NOMO-1 treated with dmso at 0.1 percent for 144 hours (cell line): ENCODE measurements around the gene DNAH3.
"Not testable (repeated sequence)": the region's sequence is repeated elsewhere in the genome, so short reads cannot be mapped to it uniquely, and the experiment has no call there.

Experiments used
- DNase-seq: peaks from one replicate; lab custom pipeline; 2025; ENCODE audit not compliant: unreplicated experiment; lab: John Stamatoyannopoulos, UW

Gene DNAH3

DNA sequence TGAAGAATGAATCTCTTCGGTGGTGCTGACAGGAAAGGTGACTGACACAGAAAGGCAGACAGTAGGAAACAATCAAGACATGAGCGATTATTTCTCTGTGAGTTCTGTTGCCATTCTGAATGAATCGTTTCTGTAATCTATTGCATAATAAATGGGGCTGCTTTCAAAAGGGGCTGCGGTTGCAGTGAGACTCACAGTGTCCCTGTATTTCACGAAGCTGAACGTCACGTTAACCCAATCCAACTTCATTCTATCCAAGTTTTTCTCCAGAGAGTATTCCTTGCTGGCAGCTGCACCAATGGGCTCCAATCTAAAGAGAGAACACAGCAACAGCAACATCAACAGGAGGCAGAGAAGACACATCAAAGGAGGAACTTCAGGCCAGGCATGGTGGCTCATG is 75.4 kb downstream of the DNAH3 start:
- peak; percentile 40 for DNase-seq

DNA sequence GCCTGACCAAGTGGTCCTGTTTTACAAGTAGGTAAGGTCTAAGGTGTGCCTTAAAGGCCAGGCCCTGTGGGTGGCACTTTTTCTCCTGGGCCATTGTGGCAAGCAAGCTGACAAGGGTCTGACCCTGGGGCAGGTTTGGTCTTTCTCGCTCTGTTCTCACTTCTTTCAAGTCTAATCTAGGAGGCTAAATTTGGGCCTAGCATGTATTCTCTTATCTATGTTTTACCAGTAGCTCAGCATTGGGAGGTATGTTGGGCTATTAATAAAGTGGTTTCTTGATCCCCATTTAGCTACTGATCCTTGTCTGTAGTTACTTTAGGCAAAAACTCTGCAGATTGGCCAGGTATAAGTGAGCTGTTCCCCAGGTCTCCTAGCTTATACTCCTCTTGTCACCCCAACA is 77.7 kb downstream of the DNAH3 start:
- DNase-seq, result no peak

DNA sequence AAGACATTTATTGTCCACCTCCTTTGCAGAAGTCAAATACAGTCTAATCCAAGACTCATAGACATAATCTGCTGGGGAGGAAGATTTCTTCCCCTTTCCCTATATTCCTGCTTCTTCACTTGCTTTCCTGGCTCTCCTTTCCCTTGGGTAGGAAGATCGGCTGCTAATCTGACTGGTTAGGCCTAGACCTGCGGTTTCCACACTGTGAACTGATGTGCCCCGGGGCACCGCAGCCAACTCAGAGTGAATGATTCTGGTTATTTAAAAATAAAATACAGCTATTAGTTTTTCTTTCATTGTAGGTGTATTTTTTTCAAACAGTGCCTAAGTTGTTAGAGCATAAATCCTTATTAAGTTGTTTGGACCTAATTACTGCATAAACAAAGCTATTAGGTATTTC is 78.9 kb downstream of the DNAH3 start:
- DNase-seq, result no peak

DNA sequence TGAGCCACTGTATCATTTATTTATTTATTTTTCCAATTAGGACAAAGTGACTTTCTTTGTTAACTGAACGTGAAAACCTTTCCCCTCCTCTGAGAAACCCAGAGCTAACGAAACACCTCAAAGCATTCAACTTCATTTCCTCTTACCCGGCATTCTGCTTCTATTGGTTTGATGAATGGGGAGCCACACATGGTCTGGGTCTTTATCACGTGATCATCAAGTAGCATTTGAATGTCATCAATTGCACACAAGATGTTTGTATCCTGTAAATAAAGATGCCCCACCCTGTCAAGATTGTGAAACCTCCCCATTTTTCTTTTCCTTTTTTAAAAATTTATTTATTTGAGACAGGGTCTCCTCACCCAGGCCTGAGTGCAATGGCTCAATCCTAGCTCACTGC is 80.1 kb downstream of the DNAH3 start:
- DNase-seq, result no peak

DNA sequence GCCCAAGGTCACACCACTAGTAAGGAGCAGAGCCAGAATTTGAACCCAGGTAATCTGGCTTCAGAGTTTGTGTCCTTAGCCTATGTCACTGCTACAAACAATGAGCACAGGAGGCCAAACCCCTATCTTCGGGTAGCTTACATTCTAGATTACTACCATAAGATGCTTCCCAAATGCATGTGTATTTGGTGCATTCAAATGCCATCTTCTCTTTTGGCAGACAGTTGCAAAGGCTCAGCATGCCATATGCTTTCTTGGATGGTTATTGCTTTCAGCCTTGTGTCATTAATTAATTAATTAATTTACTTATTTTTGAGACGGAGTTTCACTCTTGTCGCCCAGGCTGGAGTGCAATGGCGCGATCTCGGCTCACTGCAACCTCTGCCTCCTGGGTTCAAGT is 80.7 kb downstream of the DNAH3 start:
- DNase-seq, result no peak

DNA sequence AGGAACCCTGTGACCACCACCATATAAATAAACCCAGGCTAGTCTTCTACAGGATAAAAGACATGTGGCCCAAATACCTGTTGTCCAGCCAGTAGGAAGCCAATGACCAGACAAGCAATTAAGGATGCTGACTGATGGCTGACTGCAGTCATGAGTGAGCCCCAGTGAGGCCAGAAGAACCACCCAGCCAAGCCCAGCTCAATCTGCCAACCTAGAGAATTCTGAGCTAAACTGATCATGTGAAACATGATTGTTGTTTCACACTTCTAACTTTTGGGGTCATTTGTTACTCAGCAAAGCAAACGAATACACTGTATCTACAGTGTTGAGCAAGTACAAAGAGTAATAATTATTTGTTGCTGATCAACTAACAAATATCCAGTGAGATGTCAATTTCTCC is 86.4 kb downstream of the DNAH3 start:
- DNase-seq, result no peak

DNA sequence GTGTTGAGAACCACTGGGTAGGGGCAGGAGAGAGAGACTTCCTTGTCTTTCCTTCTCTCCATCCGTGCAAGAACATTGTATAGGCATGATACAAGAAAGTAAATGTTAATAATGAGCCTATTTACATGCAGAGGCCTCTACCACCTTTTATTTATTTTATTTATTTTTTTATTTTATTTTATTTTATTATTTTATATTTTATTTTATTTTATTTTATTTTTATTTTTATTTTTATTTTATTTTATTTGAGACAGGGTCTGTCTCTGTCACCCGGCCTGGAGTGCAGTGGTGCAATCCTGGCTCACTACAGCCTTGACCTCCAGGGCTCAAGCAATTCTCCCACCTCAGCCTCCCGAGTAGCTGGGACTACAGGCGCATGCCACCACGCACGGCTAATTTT is 87.3 kb downstream of the DNAH3 start:
- DNase-seq, result not testable (repeated sequence)

DNA sequence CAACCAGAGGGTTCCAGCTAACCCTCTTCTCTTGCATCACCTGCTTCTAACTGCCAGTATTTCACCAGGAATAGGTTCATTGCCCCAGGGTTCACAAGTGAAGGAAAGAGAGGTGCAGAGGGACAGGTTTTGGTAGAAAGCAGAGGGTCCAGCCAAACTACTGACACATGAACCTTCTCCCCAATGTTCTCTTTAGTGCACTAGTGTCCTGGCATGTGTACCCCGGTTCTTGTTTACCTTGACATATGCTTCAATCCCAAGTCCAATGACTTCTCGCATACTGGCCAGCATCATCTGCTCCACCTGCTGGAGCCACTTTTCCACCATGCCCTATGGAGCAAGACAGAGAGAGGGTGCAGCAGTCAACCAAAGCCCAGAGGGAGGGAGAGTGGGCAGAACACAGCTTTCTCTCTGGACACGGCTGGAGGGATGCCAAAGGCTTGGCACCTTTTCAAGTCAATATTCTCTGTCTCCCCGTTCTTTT is 90.6 kb downstream of the DNAH3 start:
- no peak for DNase-seq

DNA sequence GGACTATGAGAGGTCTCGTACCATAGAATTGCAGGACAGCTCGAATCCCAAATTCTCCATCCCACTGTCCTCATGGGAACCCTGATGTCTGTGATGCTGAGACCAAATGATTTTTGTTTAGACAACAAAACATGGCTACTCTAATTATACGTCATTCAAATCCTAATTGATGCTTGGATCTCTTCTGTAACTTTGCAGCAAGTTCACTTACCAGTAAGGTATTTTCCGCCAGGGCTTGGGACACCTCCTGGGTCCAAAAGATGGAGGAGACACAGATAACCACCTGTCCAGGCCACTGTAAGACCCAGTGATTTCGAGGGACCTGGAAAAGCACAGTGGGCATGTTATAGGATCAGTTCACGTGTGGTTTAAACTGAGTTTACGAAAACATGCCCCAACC is 92.8 kb downstream of the DNAH3 start:
- DNase-seq, result no peak

DNA sequence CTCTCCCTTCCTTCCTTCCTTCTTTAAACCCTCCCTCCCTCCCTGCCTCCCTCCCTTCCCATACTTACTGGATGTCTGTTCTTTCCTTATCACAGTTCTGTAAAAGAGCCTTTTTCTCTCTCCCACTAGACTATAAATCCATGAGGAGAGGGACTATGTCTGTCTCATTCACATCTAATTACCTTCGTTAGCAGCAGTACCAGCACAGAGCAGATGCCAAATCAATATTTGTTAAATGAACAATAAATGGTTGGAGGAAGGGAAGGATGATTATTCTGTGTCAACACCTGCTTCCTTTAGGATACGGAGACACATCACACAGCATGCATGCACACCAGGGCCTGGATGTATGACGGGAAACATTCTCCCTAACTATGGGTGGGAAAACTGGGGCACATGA is 94.2 kb downstream of the DNAH3 start:
- DNase-seq, result no peak

DNA sequence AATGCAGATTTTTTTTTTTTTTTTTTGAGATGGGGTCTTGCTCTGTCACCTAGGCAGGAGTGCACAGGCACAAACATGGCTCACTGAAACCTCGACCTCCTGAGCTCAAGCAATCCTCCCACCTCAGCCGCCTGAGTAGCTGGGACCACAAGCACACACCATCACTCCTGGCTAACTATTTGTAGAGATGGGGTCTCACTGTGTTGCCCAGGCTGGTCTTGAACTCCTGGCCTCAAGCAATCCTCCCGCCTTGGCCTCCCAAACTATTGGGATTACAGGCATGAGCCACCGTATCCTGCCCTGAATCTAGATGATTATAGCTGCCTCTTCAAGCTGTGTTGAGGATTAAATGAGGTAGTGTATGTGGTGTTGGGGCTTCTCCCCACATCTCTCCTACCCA is 94.9 kb downstream of the DNAH3 start:
- not testable (repeated sequence) for DNase-seq

DNA sequence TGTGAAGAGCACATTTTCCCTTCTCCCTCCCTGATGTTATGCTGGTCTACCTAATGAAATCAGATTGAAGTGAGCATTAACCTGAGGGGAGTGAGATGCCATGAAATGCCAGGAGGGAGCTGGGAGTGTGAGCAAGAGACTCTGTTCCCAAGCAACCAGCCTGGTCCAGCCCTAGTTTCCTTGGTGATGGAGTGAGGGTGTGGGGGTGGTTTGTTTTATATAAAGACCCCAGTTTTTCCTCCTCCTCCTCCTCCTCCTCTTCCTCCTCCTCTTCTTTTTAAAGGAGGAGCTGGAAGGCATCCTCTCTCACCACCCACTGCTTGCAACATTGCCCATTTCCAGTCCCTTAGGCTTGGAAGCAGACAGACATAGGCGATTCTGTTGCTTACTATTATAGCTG is 97.1 kb downstream of the DNAH3 start:
- DNase-seq, result no peak

DNA sequence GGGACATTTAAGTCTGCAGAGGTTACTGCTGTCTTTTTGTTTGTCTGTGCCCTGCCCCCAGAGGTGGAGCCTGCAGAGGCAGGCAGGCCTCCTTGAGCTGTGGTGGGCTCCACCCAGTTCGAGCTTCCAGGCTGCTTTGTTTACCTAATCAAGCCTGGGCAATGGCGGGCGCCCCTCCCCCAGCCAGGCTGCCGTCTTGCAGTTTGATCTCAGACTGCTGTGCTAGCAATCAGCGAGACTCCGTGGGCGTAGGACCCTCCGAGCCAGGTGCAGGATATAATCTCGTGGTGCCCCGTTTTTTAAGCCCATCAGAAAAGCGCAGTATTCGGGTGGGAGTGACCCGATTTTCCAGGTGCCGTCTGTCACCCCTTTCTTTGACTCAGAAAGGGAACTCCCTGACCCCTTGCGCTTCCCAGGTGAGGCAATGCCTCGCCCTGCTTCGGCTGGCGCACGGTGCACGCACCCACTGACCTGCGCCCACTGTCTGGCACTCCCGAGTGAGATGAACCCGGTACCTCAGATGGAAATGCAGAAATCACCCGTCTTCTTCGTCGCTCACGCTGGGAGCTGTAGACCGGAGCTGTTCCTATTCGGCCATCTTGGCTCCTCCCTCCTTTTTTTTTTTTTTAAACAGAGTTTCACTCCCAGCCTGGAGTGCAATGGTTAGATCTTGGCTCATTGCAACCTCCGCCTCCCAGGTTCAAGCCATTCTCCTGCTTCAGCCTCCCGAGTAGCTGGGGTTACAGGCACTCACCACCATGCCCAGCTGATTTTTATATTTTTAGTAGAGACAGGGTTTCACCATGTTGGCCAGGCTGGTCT is 102.3 kb downstream of the DNAH3 start:
- not testable (repeated sequence) for DNase-seq

DNA sequence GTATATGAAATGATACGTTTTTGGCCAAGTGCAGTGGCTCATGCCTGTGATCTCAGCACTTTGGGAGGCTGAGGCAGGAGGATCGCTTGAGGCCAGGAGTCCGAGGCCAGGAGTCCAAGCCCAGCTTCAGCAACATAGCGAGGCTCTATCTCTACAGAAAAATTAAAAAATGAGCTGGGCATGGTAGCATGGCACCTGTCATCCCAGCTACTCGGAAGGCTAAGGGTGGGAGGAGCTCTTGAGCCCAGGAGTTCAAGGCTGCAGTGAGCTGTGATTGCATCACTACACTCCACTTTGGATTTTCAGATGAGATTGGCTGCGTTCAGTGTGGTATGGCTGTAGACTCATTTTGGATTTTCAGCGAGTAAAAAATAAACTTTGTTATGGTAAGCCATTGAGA is 112.4 kb downstream of the DNAH3 start:
- DNase-seq, result no peak

DNA sequence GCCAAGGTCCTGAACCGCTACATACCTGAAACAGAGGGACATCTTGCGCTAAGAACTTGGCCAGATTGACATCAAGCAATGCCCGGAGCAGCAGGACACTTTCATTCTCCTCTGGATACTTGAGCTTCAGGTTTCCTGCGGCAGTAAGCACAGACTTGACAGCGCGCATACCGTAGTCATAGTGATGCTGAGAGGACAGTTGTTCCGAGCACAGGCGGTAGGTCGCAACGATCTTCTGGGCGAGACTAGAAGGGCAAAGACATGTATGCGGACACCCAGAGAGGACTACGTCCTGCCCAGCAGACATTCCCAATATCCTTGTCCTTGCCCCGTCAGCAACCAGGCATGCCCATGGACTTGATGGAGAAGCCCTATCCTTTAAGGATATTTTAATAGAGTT is 112.9 kb downstream of the DNAH3 start:
- DNase-seq, result no peak

DNA sequence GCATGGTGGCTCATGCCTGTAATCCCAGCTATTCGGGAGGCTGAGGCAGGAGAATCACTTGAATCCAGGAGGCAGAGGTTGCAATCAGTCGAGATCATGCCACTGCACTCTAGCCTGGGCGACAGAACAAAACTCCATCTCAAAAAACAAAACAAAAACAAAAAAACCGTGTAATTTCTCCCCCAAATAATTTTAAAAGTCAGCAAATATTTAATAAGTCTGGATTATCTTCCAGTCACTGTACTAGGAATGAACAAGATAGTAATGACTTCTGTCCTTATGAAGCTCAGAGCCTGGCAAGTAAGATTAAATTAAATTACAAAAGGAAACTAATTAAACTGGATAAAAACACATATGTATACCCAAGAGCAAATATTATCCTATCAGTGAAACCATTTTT is 113.5 kb downstream of the DNAH3 start:
- no peak for DNase-seq

DNA sequence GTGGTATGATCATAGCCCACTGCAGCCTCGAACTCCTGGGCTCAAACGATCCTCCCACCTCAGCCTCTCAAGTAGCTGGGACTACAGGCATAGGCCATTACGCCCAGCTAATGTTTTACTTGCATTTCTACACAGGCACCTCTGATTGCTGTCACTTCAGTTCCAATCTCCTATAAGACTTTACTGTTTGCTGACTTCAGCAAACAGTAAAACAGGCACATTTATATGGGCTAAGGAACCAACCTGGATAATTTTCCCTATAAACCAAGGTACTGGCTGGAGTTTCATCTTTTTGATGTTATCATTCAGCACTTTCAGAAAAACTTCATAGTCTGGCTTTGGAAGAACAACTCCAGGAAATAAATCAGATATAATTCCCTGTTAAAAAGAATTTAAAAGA is 114.2 kb downstream of the DNAH3 start:
- no peak for DNase-seq

DNA sequence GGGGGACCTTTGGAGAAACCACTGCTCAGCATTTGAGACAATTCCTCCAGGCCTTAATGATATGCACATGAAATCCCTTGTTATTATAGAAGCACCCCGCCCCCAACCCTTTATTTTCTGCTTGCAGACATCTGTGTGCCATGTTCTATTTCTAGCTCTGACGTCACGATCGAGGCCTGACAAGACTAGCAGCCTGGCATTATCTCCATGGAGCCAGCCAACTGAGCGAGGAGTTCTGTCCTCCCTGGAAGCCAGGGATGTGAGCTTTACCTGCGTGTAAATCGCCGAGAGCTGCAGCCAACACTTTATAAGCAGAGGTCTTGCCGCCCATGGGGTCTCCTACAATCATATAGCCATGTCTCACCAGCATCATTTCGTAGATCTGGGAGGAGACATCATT is 116.9 kb downstream of the DNAH3 start:
- DNase-seq, result no peak

DNA sequence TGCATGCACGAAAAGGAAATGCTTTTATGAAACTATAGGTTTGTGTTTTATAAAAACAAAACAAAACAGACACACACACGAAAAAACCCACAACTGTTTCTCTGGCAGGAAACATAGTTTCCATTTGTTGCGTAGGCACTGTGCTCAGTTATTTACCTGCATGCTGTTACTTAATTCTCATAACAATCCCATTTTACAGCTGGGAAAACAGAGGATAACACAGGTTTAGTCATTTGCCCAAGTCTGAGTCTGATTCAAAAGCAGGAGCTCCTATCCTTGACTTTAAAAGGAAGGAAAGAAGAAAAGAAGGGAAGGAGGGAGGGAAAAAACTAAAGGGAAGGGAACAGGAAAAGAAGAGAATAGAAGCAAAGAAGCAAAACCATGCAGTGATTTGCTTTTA is 117.4 kb downstream of the DNAH3 start:
- no peak for DNase-seq

DNA sequence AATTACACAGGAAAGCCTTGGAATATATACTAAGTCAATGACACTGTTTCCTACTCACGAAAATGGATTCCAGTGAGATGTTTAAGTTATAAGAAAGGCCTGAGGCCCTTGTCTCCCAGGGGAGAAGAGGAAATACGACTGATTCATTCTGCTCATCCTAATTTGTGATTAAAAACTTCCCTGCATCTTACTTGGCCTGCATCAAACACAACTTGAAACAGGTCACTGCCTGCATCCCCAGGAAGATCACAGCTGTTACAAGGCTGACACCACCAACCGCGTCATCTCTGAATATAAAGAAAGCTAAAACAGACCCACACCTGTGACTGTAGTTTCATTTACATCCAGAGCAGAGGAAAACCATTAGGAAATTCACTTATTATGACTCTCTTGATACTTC is 121.9 kb downstream of the DNAH3 start:
- no peak for DNase-seq

DNA sequence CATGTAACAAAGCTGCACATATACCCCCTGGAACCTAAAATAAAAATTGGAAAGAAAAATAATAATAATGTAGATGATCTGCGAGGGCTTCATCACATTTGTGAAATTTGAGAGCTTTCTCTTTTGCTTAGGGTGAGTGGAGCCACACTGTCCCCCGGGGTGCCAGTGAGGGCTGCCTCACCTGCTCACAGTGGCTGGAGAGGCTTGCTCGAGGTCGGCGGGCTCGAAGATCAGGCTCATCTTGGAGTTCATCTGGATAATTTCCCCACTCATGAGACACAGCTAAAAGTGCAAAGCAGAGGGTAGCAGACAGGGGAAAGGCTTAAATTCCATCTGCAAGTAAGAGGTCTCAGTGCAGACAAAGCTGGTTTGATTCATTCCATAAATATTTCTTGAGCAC is 123.8 kb downstream of the DNAH3 start:
- no peak for DNase-seq

DNA sequence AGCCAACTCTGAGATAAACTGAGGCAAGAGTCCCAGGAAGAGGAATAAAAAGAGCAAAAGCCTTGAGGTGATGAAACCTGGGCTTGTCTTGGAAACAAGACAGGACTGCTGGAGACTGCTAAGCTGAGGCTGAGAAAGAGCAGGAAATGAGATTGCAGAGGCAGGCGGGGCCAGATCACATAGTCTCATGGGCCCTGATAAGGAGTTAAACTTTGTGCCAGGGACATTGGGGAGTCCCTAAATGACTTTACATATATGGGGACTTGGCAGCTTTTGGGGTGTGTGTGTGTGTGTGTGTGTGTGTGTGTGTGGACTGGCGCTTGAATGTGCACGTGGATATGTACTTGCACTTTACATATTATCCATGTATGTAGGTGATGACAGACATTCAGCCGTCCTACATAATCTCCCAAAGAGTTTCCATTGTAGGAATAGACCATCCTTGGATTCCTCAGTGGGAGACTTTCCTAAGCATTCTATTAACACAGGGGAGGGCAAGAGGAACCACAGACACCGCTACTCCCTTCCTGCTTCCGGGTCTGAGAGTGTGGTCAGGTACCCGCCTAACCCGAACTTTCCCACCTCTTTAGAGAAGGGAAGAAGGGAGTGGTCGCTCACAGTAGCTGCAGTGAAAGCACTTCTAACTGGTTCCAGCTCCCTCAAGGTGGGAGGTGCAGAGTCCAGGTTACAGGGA is 127.0 kb downstream of the DNAH3 start:
- no peak for DNase-seq

DNA sequence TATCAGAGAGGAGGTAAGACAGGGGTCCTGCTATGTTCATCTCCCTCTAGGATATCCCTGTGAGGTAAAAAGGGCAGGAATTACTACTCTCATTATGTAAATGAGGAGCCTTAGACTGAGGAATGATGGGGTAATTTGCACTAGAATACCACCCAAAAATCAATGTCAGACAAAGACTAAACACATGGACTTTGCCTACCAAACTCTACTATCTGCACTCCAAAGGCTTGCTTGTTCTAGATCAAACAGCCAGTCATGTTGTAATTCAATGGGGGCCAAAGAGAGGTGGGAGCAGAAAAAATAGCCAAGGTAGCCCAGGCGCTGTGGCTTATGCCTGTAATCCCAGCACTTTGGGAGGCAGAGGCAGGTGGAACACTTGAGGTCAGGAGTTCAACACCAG is 129.3 kb downstream of the DNAH3 start:
- DNase-seq, result no peak
